Mesendoderm (in vitro differentiated cells): Measurements from ENCODE around the gene CXXC4.

Experiments
- DNase-seq: peaks from one replicate; pipeline ENCODE4 v3.0.0; 2013
- H2AK5ac ChIP-seq: 2 replicates; pipeline ENCODE4 v1.6.1; 2013; ENCODE audit warnings: low read length, inconsistent platforms
- H2BK120ac ChIP-seq: 2 replicates; pipeline ENCODE4 v1.6.1; 2013; ENCODE audit warnings: low read depth, mild to moderate bottlenecking, low read length, moderate library complexity, mixed read lengths
- H2BK15ac ChIP-seq: replicated peaks from 2 replicates; pipeline ENCODE4 v1.6.1; 2013; ENCODE audit warnings: low read depth, mild to moderate bottlenecking, moderate library complexity
- H2BK5ac ChIP-seq: 2 replicates; pipeline ENCODE4 v1.6.1; 2013; ENCODE audit warnings: low read length, inconsistent platforms
- H3K18ac ChIP-seq: 2 replicates; pipeline ENCODE4 v1.6.1; 2013; ENCODE audit warnings: mild to moderate bottlenecking, low read length, mixed read lengths
- H3K23ac ChIP-seq: one replicate; pipeline ENCODE4 v1.6.1; 2013; ENCODE audit warnings: low read length
- H3K27ac ChIP-seq: 2 replicates; pipeline ENCODE4 v1.5.1; 2013; ENCODE audit warnings: low read depth, mild to moderate bottlenecking, inconsistent platforms, low read length, moderate library complexity
- H3K27me3 ChIP-seq: 2 replicates; pipeline ENCODE4 v1.6.1; 2013; ENCODE audit warnings: low read length, control low read depth, mild to moderate bottlenecking, inconsistent platforms; ENCODE audit not compliant: insufficient read depth, poor library complexity
- H3K36me3 ChIP-seq: 2 replicates; pipeline ENCODE4 v1.6.1; 2013; ENCODE audit warnings: low read length, inconsistent platforms; ENCODE audit not compliant: control insufficient read depth, insufficient read depth
- H3K4ac ChIP-seq: one replicate; pipeline ENCODE4 v1.6.1; 2013; ENCODE audit warnings: low read depth, mild to moderate bottlenecking, low read length, moderate library complexity
- H3K4me1 ChIP-seq: 2 replicates; pipeline ENCODE4 v1.6.1; 2013; ENCODE audit warnings: low read depth, low read length, inconsistent platforms; ENCODE audit not compliant: control insufficient read depth
- H3K4me2 ChIP-seq: 2 replicates; pipeline ENCODE4 v1.6.1; 2013; ENCODE audit warnings: low read length
- H3K4me3 ChIP-seq: 2 replicates; pipeline ENCODE4 v1.5.1; 2013; ENCODE audit warnings: mild to moderate bottlenecking, low read length
- H3K56ac ChIP-seq: one replicate; pipeline ENCODE4 v1.6.1; 2013; ENCODE audit warnings: low read length
- H3K79me1 ChIP-seq: 2 replicates; pipeline ENCODE4 v1.6.1; 2013; ENCODE audit warnings: low read length, inconsistent platforms
- H3K79me2 ChIP-seq: 2 replicates; pipeline ENCODE4 v1.6.1; 2013; ENCODE audit warnings: mild to moderate bottlenecking, low read length; ENCODE audit not compliant: control insufficient read depth, insufficient read depth
- H3K9ac ChIP-seq: 2 replicates; pipeline ENCODE4 v1.6.1; 2013; ENCODE audit warnings: low read length, inconsistent platforms
- H4K5ac ChIP-seq: one replicate; pipeline ENCODE4 v1.6.1; 2013; ENCODE audit warnings: low read length
- H4K8ac ChIP-seq: one replicate; pipeline ENCODE4 v1.6.1; 2013; ENCODE audit warnings: low read depth, mild to moderate bottlenecking, control low read depth, low read length, moderate library complexity
- WGBS: extraction: QIAGEN DNeasy Blood & Tissue Kit; methylation state at CpG from one replicate; pipeline ENCODE4 v1.1.7; 2013; ENCODE audit warnings: low lambda C conversion rate, missing lambda C conversion rate; ENCODE audit not compliant: insufficient coverage; ENCODE audit errors: extremely low coverage; 5-methylcytosine and 5-hydroxymethylcytosine counted together

The CXXC4 gene

DNA sequence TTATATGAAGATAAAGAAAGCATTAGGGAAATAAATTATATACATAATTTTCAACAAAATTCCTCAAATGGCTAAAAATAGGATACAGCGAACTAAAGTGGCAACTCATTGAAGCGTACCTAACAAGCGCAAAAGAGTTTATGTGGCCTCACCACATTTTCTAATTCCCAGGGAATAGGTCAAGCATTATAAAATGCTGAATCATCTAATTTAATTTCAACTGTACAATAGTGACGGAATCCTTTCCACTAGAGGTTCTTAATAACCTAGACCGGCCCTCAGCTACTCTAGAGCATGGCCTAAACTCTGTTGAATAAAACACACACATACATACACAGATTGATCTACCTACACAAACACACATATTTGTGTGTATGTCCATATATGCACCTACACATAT is 29.1 kb downstream of the CXXC4 start:
- Histone ChIP-seq H3K4ac (no peak overlapping the region), H3K27ac (no peak overlapping the region), H2BK15ac (no peak overlapping the region), H3K4me2 (no peak overlapping the region), H3K18ac (no peak overlapping the region), H3K23ac (no peak overlapping the region), H3K27me3 (no peaks in the 10 kb centered on the region), H4K5ac (no peak overlapping the region), H3K36me3 (no peaks in the 10 kb centered on the region), H2BK5ac (no peak overlapping the region), H3K9ac (no peak overlapping the region), H3K56ac (no peak overlapping the region), H3K79me2 (no peaks in the 10 kb centered on the region), H3K4me1 (no peaks in the 10 kb centered on the region), H3K79me1 (no peaks in the 10 kb centered on the region), H2AK5ac (no peak overlapping the region), H3K4me3 (no peak overlapping the region), H2BK120ac (no peak overlapping the region), H4K8ac (no peak overlapping the region)
- whole genome bisulfite sequencing, result no CpG with 5 or more reads among the region's 5 CpGs
- DNase-seq, result no peak

DNA sequence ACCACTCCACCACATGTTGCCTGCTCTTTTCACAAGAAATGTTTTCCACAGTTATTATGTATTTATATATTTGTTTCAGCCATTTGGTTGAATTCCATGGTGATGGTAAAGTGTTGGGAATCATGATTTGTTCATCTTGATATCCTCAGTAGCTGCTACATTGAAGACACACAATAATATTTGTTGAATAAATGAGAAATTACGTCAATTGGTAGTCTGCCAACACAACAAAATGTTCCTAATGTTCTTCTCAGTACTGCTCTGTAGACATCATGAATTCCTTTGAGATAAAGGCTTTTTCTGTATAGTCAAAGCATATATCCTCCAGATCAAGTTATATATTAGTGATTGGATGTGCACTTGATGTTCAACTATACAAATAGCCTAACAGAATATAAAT is 29.5 kb downstream of the CXXC4 start:
- Histone ChIP-seq H2BK15ac (no peak overlapping the region), H3K79me1 (no peaks in the 10 kb centered on the region), H3K56ac (no peak overlapping the region), H3K36me3 (no peaks in the 10 kb centered on the region), H3K4me3 (no peak overlapping the region), H4K8ac (no peak overlapping the region), H2BK5ac (no peak overlapping the region), H3K27me3 (no peaks in the 10 kb centered on the region), H3K79me2 (no peaks in the 10 kb centered on the region), H2BK120ac (no peak overlapping the region), H2AK5ac (no peak overlapping the region), H3K23ac (no peak overlapping the region), H3K18ac (no peak overlapping the region), H3K9ac (no peak overlapping the region), H4K5ac (no peak overlapping the region), H3K4ac (no peak overlapping the region), H3K27ac (no peak overlapping the region), H3K4me1 (no peaks in the 10 kb centered on the region), H3K4me2 (no peak overlapping the region)
- no peak for DNase-seq
- no CpG with 5 or more reads among the region's 1 CpG for WGBS

DNA sequence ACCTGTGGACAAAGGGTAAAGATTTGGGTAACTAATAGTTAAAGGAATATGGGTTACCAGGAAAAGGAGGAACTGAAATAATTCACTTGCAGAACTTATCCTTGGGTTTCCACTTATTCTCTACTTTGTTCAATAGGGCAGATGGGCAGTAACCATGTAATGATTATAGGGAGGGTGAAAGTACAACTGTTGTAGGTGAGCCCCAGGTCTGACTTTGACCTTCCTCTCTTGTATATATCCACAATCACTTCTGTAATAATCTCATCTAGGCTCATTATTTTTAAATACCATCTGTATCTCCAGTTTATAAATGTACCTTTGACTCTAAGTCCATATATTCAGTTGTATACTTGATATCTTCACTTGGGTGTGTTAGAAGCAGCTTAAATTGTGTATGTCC is 32.1 kb downstream of the CXXC4 start:
- Histone ChIP-seq H4K8ac (no peak overlapping the region), H3K9ac (no peak overlapping the region), H3K79me2 (no peaks in the 10 kb centered on the region), H3K4me3 (no peak overlapping the region), H2BK15ac (no peak overlapping the region), H3K23ac (no peak overlapping the region), H2AK5ac (no peak overlapping the region), H3K4me2 (no peak overlapping the region), H2BK5ac (no peak overlapping the region), H3K79me1 (no peaks in the 10 kb centered on the region), H3K36me3 (no peaks in the 10 kb centered on the region), H3K18ac (no peak overlapping the region), H2BK120ac (no peak overlapping the region), H3K27ac (no peak overlapping the region), H3K4ac (no peak overlapping the region), H3K56ac (no peak overlapping the region), H3K27me3 (no peaks in the 10 kb centered on the region), H3K4me1 (no peaks in the 10 kb centered on the region), H4K5ac (no peak overlapping the region)
- DNase-seq, result no peak

DNA sequence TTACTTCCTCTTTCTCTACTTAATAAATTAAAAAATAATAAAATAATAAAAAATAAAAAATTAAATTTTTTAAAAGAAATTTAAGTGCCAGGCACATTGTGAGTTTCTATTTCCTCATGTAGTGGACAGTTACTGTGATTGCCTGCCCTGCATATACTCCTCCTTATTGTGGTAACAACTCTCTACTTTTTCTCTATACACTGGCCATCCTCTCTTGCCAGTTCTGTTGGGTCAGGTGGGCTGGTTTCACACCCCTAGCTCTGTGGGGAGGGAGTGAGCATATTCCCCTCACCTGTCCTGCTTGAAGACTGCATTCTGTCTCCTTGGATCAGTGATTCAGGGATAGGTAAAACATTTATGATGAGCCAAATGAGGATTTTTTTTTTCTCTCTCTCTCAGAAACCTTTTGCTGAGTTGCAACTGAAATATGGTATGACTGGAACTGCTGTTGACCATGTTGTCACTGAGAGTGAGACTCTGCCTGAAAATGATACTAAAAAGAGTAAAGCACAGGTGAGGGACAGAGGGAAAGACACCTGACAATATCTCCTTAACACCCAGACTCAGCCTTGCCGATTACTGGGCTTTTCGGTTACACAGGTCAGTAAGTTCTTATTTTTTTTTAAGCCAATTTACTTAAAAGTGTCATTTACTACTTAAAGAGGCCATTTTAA is 37.2 kb downstream of the CXXC4 start:
- WGBS, result no CpG with 5 or more reads among the region's 2 CpGs
- H3K79me2 ChIP-seq, result no peaks in the 10 kb centered on the region
- H3K9ac ChIP-seq, result no peak overlapping the region
- no peak overlapping the region for H3K18ac ChIP-seq
- no peaks in the 10 kb centered on the region for H3K4me1 ChIP-seq
- H4K8ac ChIP-seq, result no peak overlapping the region
- no peaks in the 10 kb centered on the region for H3K79me1 ChIP-seq
- H3K36me3 ChIP-seq, result no peaks in the 10 kb centered on the region
- H4K5ac ChIP-seq, result no peak overlapping the region
- no peak overlapping the region for H2BK120ac ChIP-seq
- H3K4me2 ChIP-seq, result no peak overlapping the region
- DNase-seq, result no peak
- no peak overlapping the region for H3K4me3 ChIP-seq
- no peak overlapping the region for H2BK15ac ChIP-seq
- no peak overlapping the region for H2AK5ac ChIP-seq
- no peak overlapping the region for H3K4ac ChIP-seq
- no peaks in the 10 kb centered on the region for H3K27me3 ChIP-seq
- H3K23ac ChIP-seq, result no peak overlapping the region
- no peak overlapping the region for H3K56ac ChIP-seq
- no peak overlapping the region for H2BK5ac ChIP-seq
- H3K27ac ChIP-seq, result no peak overlapping the region

DNA sequence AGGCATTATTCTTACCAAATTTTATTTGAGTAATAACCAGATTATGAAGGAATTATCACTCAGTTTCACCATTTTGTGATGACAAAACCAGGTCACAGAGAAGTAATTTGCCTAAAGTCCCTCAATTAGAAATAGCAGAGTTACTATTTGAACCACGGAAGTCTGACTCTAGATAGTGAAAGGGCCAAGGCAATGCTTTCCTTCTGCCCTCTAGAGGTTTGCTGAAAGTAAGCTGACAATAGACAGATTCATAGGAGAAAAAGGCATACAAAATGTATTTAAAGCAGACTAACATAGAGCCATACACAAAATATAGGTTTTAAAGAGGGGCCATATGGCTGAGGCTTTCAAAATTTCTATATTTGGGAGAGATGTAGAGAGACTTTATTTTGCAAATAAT is 43.1 kb downstream of the CXXC4 start:
- Histone ChIP-seq H4K8ac (no peak overlapping the region), H2BK120ac (no peak overlapping the region), H3K4me1 (no peaks in the 10 kb centered on the region), H3K4me2 (no peak overlapping the region), H3K23ac (no peak overlapping the region), H2BK15ac (no peak overlapping the region), H3K56ac (no peak overlapping the region), H3K79me1 (no peaks in the 10 kb centered on the region), H3K9ac (no peak overlapping the region), H3K27ac (no peak overlapping the region), H3K79me2 (no peaks in the 10 kb centered on the region), H3K4ac (no peak overlapping the region), H3K18ac (no peak overlapping the region), H3K4me3 (no peak overlapping the region), H3K27me3 (no peaks in the 10 kb centered on the region), H2BK5ac (no peak overlapping the region), H4K5ac (no peak overlapping the region), H3K36me3 (no peaks in the 10 kb centered on the region), H2AK5ac (no peak overlapping the region)
- DNase-seq, result peak; percentile 31
- no CpG with 5 or more reads among the region's 1 CpG for WGBS

DNA sequence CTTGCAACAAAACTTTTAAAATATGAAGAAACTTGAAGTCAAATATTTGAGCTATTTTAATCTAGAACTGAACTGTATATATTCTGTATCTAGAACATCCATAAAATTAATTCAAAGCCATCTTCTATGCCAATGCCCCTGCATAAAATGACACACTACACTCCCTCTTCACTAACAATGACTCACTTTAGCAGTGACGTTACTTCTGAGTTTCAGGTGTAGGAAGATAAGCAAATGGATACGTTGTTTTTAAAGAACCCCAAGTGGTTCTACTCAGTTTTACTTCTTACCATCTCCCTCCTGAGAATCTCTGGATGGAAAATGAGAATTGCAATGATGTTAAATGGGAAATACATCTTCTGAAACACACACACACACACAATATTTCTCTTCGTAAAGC is 45.2 kb downstream of the CXXC4 start:
- Histone ChIP-seq H3K36me3 (no peaks in the 10 kb centered on the region), H3K4ac (no peak overlapping the region), H3K4me2 (no peak overlapping the region), H3K18ac (no peak overlapping the region), H2BK120ac (no peak overlapping the region), H4K8ac (no peak overlapping the region), H2AK5ac (no peak overlapping the region), H3K27ac (no peak overlapping the region), H2BK15ac (no peak overlapping the region), H3K79me2 (no peaks in the 10 kb centered on the region), H3K56ac (no peak overlapping the region), H3K9ac (no peak overlapping the region), H3K79me1 (no peaks in the 10 kb centered on the region), H4K5ac (no peak overlapping the region), H2BK5ac (no peak overlapping the region), H3K4me1 (no peaks in the 10 kb centered on the region), H3K23ac (no peak overlapping the region), H3K4me3 (no peak overlapping the region), H3K27me3 (no peaks in the 10 kb centered on the region)
- DNase-seq, result no peak
- no CpG with 5 or more reads among the region's 3 CpGs for WGBS
